ENCODE results near the gene GCSAM.
A peak's percentile ranks its signal among the peaks of the same experiment; 100 is the strongest.

The GCSAM gene

GRCh38 chr3:112128843-112129727, 4.0 kb downstream of the GCSAM start:
- peak; percentile 61 for DNase-seq

- no peak for DNase-seq
Measured at GRCh38 chr3:112127522-112128494, 5.2 kb downstream of the GCSAM start.

GRCh38 chr3:112126511-112126911, 6.5 kb downstream of the GCSAM start:
- peak; percentile 91 for DNase-seq

- DNase-seq: no peak
Measured at GRCh38 chr3:112124907-112125607, 8.0 kb downstream of the GCSAM start.

- no peak for DNase-seq
Measured at GRCh38 chr3:112123548-112123947, 9.5 kb downstream of the GCSAM start.

- DNase-seq: no peak
Measured at GRCh38 chr3:112122870-112123269, 10.2 kb downstream of the GCSAM start.

- no peak for DNase-seq
Measured at GRCh38 chr3:112121577-112122547, 11.2 kb downstream of the GCSAM start.

GRCh38 chr3:112119962-112120836, 12.8 kb downstream of the GCSAM start:
- no peak for DNase-seq

- peak; percentile 54 for DNase-seq
Measured at GRCh38 chr3:112117841-112118571, 15.0 kb downstream of the GCSAM start.

- DNase-seq: no peak
Measured at GRCh38 chr3:112117415-112117814, 15.6 kb downstream of the GCSAM start.

- DNase-seq: peak; percentile 14
Measured at GRCh38 chr3:112116748-112117186, 16.3 kb downstream of the GCSAM start.

- peak; percentile 8 for DNase-seq
Measured at GRCh38 chr3:112115806-112116383, 17.2 kb downstream of the GCSAM start.

GRCh38 chr3:112115161-112115739, 17.8 kb downstream of the GCSAM start:
- no peak for DNase-seq

GRCh38 chr3:112114576-112115160, 18.4 kb downstream of the GCSAM start:
- peak; percentile 29 for DNase-seq

GRCh38 chr3:112111785-112112402, 21.2 kb downstream of the GCSAM start:
- peak; percentile 81 for DNase-seq

GRCh38 chr3:112109322-112109721, 23.7 kb downstream of the GCSAM start:
- peak; percentile 32 for DNase-seq

GRCh38 chr3:112104774-112105173, 28.3 kb downstream of the GCSAM start:
- peak; percentile 5 for DNase-seq

GRCh38 chr3:112101916-112102315, 31.1 kb downstream of the GCSAM start:
- peak; percentile 88 for DNase-seq
